H9 (cell line): ENCODE measurements around the gene SLC52A3. TPM values are rescaled to one million over a fixed set of nuclear protein-coding genes. Genes with fewer than 3 reads are reported as not detected.

Experiments used
- DNase-seq: peaks from one replicate; pipeline ENCODE4 v3.0.0-alpha.2; 2017
- H2AFZ ChIP-seq: one replicate; pipeline ENCODE4 v1.6.1; 2013; ENCODE audit warnings: mild to moderate bottlenecking, low read length, control low read depth, moderate library complexity
- H2AK5ac ChIP-seq: 2 replicates; pipeline ENCODE4 v1.6.1; 2013; ENCODE audit warnings: low read length, control low read depth, mixed read lengths; ENCODE audit not compliant: insufficient read length
- H2BK120ac ChIP-seq: one replicate; pipeline ENCODE4 v1.6.1; 2013; ENCODE audit warnings: low read depth, mild to moderate bottlenecking, low read length, control low read depth, inconsistent platforms; ENCODE audit not compliant: poor library complexity, severe bottlenecking
- H2BK12ac ChIP-seq: 2 replicates; pipeline ENCODE4 v1.6.1; 2013; ENCODE audit warnings: low read length, control low read depth, mixed read lengths, low read depth; ENCODE audit not compliant: insufficient read length
- H2BK15ac ChIP-seq: 2 replicates; pipeline ENCODE4 v1.6.1; 2013; ENCODE audit warnings: low read depth, low read length, control low read depth
- H2BK20ac ChIP-seq: one replicate; pipeline ENCODE4 v1.6.1; 2013; ENCODE audit warnings: low read depth, mild to moderate bottlenecking, low read length, control low read depth, inconsistent platforms; ENCODE audit not compliant: poor library complexity, severe bottlenecking
- H2BK5ac ChIP-seq: 2 replicates; pipeline ENCODE4 v1.6.1; 2013; ENCODE audit warnings: low read length, control low read depth, mixed read lengths; ENCODE audit not compliant: insufficient read length
- H3K14ac ChIP-seq: 2 replicates; pipeline ENCODE4 v1.6.1; 2013; ENCODE audit warnings: low read length, control low read depth; ENCODE audit not compliant: insufficient read depth
- H3K18ac ChIP-seq: 2 replicates; pipeline ENCODE4 v1.6.1; 2013; ENCODE audit warnings: low read depth, mild to moderate bottlenecking, mixed read lengths, low read length, control low read depth; ENCODE audit not compliant: insufficient read length
- H3K23ac ChIP-seq: 2 replicates; pipeline ENCODE4 v1.6.1; 2013; ENCODE audit warnings: low read length, control low read depth, mixed read lengths, low read depth; ENCODE audit not compliant: insufficient read length
- H3K23me2 ChIP-seq: 2 replicates; pipeline ENCODE4 v1.6.1; 2013; ENCODE audit warnings: low read depth, mild to moderate bottlenecking, mixed read lengths, low read length, control low read depth; ENCODE audit not compliant: insufficient read length, poor library complexity, severe bottlenecking
- H3K27ac ChIP-seq: 2 replicates; pipeline ENCODE4 v1.5.1; 2013; ENCODE audit warnings: low read length, control low read depth, mixed read lengths, low read depth; ENCODE audit not compliant: insufficient read length
- H3K27me3 ChIP-seq: 2 replicates; pipeline ENCODE4 v1.6.1; 2013; ENCODE audit warnings: low read length, control low read depth, inconsistent platforms; ENCODE audit not compliant: insufficient read depth
- H3K4ac ChIP-seq: 2 replicates; pipeline ENCODE4 v1.6.1; 2013; ENCODE audit warnings: low read depth, mild to moderate bottlenecking, control low read depth, inconsistent platforms, low read length, moderate library complexity
- H3K4me1 ChIP-seq: 2 replicates; pipeline ENCODE4 v1.6.1; 2013; ENCODE audit warnings: low read length, control low read depth, inconsistent platforms; ENCODE audit not compliant: insufficient read depth
- H3K4me2 ChIP-seq: 2 replicates; pipeline ENCODE4 v1.6.1; 2013; ENCODE audit warnings: low read length, control low read depth, mixed read lengths; ENCODE audit not compliant: insufficient read length, insufficient read depth
- H3K56ac ChIP-seq: 2 replicates; pipeline ENCODE4 v1.6.1; 2013; ENCODE audit warnings: low read depth, mild to moderate bottlenecking, mixed read lengths, low read length, control low read depth; ENCODE audit not compliant: insufficient read length
- H3K79me1 ChIP-seq: 2 replicates; pipeline ENCODE4 v1.6.1; 2013; ENCODE audit warnings: low read depth, mild to moderate bottlenecking, moderate library complexity, low read length, control low read depth, inconsistent platforms; ENCODE audit not compliant: insufficient read depth, poor library complexity, severe bottlenecking
- H3K79me2 ChIP-seq: 2 replicates; pipeline ENCODE4 v1.6.1; 2013; ENCODE audit warnings: low read length, control low read depth, inconsistent platforms; ENCODE audit not compliant: insufficient read depth
- H3K9ac ChIP-seq: 2 replicates; pipeline ENCODE4 v1.6.1; 2013; ENCODE audit warnings: low read length, control low read depth, mixed read lengths; ENCODE audit not compliant: insufficient read length; ENCODE audit errors: extremely low read depth
- H3K9me3 ChIP-seq: one replicate; pipeline ENCODE4 v1.6.1; 2013; ENCODE audit warnings: low read depth, low read length, inconsistent platforms; ENCODE audit not compliant: control insufficient read depth
- H3T11ph ChIP-seq: one replicate; pipeline ENCODE4 v1.6.1; 2013; ENCODE audit warnings: mild to moderate bottlenecking, low read length, control low read depth, inconsistent platforms
- H4K20me1 ChIP-seq: one replicate; pipeline ENCODE4 v1.6.1; 2013; ENCODE audit not compliant: control insufficient read depth, insufficient read length, insufficient read depth
- H4K5ac ChIP-seq: 2 replicates; pipeline ENCODE4 v1.6.1; 2013; ENCODE audit warnings: low read depth, mild to moderate bottlenecking, mixed read lengths, low read length, control low read depth; ENCODE audit not compliant: insufficient read length
- H4K8ac ChIP-seq: replicated peaks from 2 replicates; pipeline ENCODE4 v1.6.1; 2013; ENCODE audit warnings: low read length, control low read depth, mixed read lengths, low read depth; ENCODE audit not compliant: insufficient read length
- H4K91ac ChIP-seq: 2 replicates; pipeline ENCODE4 v1.6.1; 2013; ENCODE audit warnings: low read depth, mild to moderate bottlenecking, moderate library complexity, mixed read lengths, low read length, control low read depth; ENCODE audit not compliant: insufficient read length
- H3K27ac Mint-ChIP-seq, 3 experiments: 2 replicates in 2 of 3; 3 replicates in 1 of 3; pipeline ENCODE4 v1.8.0; 2020 to 2021; ENCODE audit warnings: mixed read lengths in 3 of 3, mild to moderate bottlenecking in 1 of 3, moderate library complexity in 1 of 3
- H3K27me3 Mint-ChIP-seq: 2 replicates; pipeline ENCODE4 v1.8.0; 2021; ENCODE audit warnings: low read depth, mild to moderate bottlenecking, moderate library complexity, mixed read lengths
- H3K36me3 Mint-ChIP-seq, 3 experiments: 2 replicates in 2 of 3; 3 replicates in 1 of 3; pipeline ENCODE4 v1.8.0; 2020 to 2021; ENCODE audit warnings: low read depth in 3 of 3, mixed read lengths in 3 of 3; ENCODE audit not compliant: insufficient read depth in 1 of 3
- H3K4me1 Mint-ChIP-seq, 2 experiments: 2 replicates each; pipeline ENCODE4 v1.8.0; 2020; ENCODE audit warnings: mixed read lengths in 2 of 2
- H3K4me3 Mint-ChIP-seq, 2 experiments: 2 replicates in 1 of 2; 3 replicates in 1 of 2; pipeline ENCODE4 v1.8.0; 2020 to 2021; ENCODE audit warnings: mild to moderate bottlenecking in 2 of 2, mixed read lengths in 2 of 2, moderate library complexity in 1 of 2
- H3K9me3 Mint-ChIP-seq, 2 experiments: 2 replicates in 1 of 2; 3 replicates in 1 of 2; pipeline ENCODE4 v1.8.0; 2020; ENCODE audit warnings: mild to moderate bottlenecking in 2 of 2, mixed read lengths in 2 of 2, moderate library complexity in 1 of 2
- WGBS: extraction: QIAGEN DNeasy Blood & Tissue Kit; methylation state at CpG from one replicate; pipeline ENCODE4 v1.1.7; 2013; ENCODE audit warnings: missing lambda C conversion rate, low lambda C conversion rate, mixed read lengths; ENCODE audit not compliant: insufficient read length; ENCODE audit errors: extremely low coverage; 5-methylcytosine and 5-hydroxymethylcytosine counted together
- total RNA-seq: library from RNA; stranded (reverse); gene quantifications from 2 replicates; pipeline ENCODE4 v1.2.1, GENCODE V29; 2021
- TF ChIP-seq, protein P1 (sequence below): fragments of 200-600 bp; sonication (generic); conservative IDR thresholded peaks from 3 replicates; pipeline ENCODE4 v1.8.0; 2021; ENCODE audit warnings: antibody characterized with exemption, mild to moderate bottlenecking

The SLC52A3 gene
- total RNA-seq, 1 experiment from 2014 or later, result 3.3 TPM

DNA sequence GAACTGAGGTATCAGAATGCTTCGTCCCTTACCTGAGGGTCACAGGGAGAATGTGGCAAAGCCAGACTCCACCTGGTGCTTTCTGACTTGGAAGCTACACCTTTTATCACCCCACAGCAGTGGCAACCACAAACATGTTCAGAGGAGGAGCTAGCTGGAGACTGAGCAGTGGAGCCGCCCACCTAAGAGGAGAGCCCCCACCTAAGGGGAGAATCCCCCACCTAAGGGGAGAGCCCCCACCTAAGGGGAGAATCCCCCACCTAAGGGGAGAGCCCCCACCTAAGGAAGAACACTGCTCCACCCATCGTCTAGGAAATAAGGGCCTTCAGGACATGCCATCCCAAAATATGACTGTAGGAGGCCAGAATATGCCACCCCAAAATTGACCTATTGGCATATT lies 4.0 kb downstream of the SLC52A3 start:
- H3K4me2 ChIP-seq, result no peak overlapping the region
- H2BK12ac ChIP-seq, result no peak overlapping the region
- no peak overlapping the region for H2BK15ac ChIP-seq
- no peaks in the 10 kb centered on the region for H3K9me3 ChIP-seq
- TF ChIP-seq, protein P1, sequence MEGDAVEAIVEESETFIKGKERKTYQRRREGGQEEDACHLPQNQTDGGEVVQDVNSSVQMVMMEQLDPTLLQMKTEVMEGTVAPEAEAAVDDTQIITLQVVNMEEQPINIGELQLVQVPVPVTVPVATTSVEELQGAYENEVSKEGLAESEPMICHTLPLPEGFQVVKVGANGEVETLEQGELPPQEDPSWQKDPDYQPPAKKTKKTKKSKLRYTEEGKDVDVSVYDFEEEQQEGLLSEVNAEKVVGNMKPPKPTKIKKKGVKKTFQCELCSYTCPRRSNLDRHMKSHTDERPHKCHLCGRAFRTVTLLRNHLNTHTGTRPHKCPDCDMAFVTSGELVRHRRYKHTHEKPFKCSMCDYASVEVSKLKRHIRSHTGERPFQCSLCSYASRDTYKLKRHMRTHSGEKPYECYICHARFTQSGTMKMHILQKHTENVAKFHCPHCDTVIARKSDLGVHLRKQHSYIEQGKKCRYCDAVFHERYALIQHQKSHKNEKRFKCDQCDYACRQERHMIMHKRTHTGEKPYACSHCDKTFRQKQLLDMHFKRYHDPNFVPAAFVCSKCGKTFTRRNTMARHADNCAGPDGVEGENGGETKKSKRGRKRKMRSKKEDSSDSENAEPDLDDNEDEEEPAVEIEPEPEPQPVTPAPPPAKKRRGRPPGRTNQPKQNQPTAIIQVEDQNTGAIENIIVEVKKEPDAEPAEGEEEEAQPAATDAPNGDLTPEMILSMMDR, result no peak
- no peak overlapping the region for H2BK20ac ChIP-seq
- no peaks in the 10 kb centered on the region for H3K79me2 ChIP-seq
- H3K18ac ChIP-seq, result no peak overlapping the region
- no peaks in the 10 kb centered on the region for H3K79me1 ChIP-seq
- no peaks in the 10 kb centered on the region for H3K4me1 ChIP-seq
- peaks cover 9 to 11% of the 10 kb centered on the region in 2 experiments for H3K4me1 Mint-ChIP-seq
- no CpG with 5 or more reads among the region's 3 CpGs for WGBS
- H3K9ac ChIP-seq, result no peak overlapping the region
- no peak overlapping the region for H4K8ac ChIP-seq
- no peak overlapping the region for H3K4ac ChIP-seq
- H3K27ac Mint-ChIP-seq, result no peak overlapping the region
- H4K20me1 ChIP-seq, result no peaks in the 10 kb centered on the region
- H3K27ac ChIP-seq, result no peak overlapping the region
- H2AFZ ChIP-seq, result no peak overlapping the region
- DNase-seq, result no peak
- H3K27me3 ChIP-seq, result peaks cover 3% of the 10 kb centered on the region; the same call in 1 of the 2 replicates
- no peak overlapping the region for H3T11ph ChIP-seq
- peaks cover 6% of the 10 kb centered on the region for H3K23me2 ChIP-seq
- H2AK5ac ChIP-seq, result no peak overlapping the region
- peaks cover 2 to 21% (median 11%) of the 10 kb centered on the region in 3 experiments; a peak in 5 of 7 replicates for H3K36me3 Mint-ChIP-seq
- H3K4me3 Mint-ChIP-seq, result no peak overlapping the region
- no peak overlapping the region for H3K14ac ChIP-seq
- no peak overlapping the region for H2BK5ac ChIP-seq
- no peak overlapping the region for H2BK120ac ChIP-seq
- no peak overlapping the region for H3K56ac ChIP-seq
- no peak overlapping the region for H4K5ac ChIP-seq
- H3K9me3 Mint-ChIP-seq, result no peaks in the 10 kb centered on the region; a peak in 1 of 5 replicates
- H3K27me3 Mint-ChIP-seq, result peaks cover 15% of the 10 kb centered on the region
- H3K23ac ChIP-seq, result no peak overlapping the region
- H4K91ac ChIP-seq, result no peak overlapping the region
